ENCODE results near the gene LBHD2. TPM values are rescaled to one million over a fixed set of nuclear protein-coding genes. Genes with fewer than 3 reads are reported as not detected.

The LBHD2 gene
- total and polyA plus RNA-seq, 2 of the 8 experiments (the other 6 are each of a cell fraction or from before 2014, with no cell fraction given) = not detected

- no peaks in the 10 kb centered on the region for H3K79me2 ChIP-seq (ENCODE audit: control insufficient read depth in 1 of 2, insufficient read depth in 2 of 2, low read length in 2 of 2)
- peaks cover 0 to 20% (median 12%) of the 10 kb centered on the region in 4 experiments; a peak in 5 of 7 replicates for H3K4me1 ChIP-seq (replicated peaks in 1 of 4; ENCODE audit: control insufficient read depth in 3 of 4, insufficient read depth in 4 of 4, low read length in 3 of 4)
- no peaks in the 10 kb centered on the region for H3K79me1 ChIP-seq (ENCODE audit: low read depth, low read length)
- 88% methylated on average over 12 of the region's 13 CpGs; no CpG with 5 or more reads in 1 of the 2 experiments for WGBS, 2 experiments (ENCODE audit: extremely low coverage in 1 of 2, insufficient coverage in 1 of 2, insufficient read length in 1 of 2, insufficient replicate concordance in 2 of 2, low coverage in 1 of 2, low lambda C conversion rate in 2 of 2, missing lambda C conversion rate in 1 of 2)
- no peak overlapping the region for H3K27ac ChIP-seq (ENCODE audit: low read depth, low read length)
- no peak overlapping the region for H2AK5ac ChIP-seq (ENCODE audit: low read depth, low read length)
- peaks cover 2% of the 10 kb centered on the region; the same call in 1 of the 2 replicates for H3K23me2 ChIP-seq (ENCODE audit: low read depth, low read length)
- POLR2A ChIA-PET (ENCODE audit: partially characterized antibody) = interaction anchor here (0.9 to 4.6 kb wide), 3 partner anchors 9 to 205 kb away, joined by 5 to 26 read pairs (median 5); partner anchors contain the start of genes EIF5 and EXOC3L4
- CTCF ChIA-PET (ENCODE audit: partially characterized antibody) = interaction anchor here (0.9 to 18.4 kb wide), 7 partner anchors 14 to 170 kb away, joined by 3 to 276 read pairs (median 7); no protein-coding TSS in a partner anchor
- no peak overlapping the region for H3K23ac ChIP-seq (ENCODE audit: insufficient read length)
- H3K4me3 ChIP-seq (ENCODE audit: extremely low read depth in 1 of 4, insufficient read depth in 2 of 4, low read depth in 3 of 4, low read length in 4 of 4) = no peak overlapping the region
- no peak overlapping the region for H3K56ac ChIP-seq (replicated peaks; ENCODE audit: insufficient read length, low read depth, low read length)
- no peak overlapping the region for H2BK15ac ChIP-seq (ENCODE audit: low read length)
- DNase-seq (ENCODE audit: low read depth in 1 of 2, low spot score in 2 of 2) (no peak), FAIRE-seq (no peak)
- peaks cover 0 to 37% (median 33%) of the 10 kb centered on the region in 4 experiments; a peak in 6 of 7 replicates for H3K27me3 ChIP-seq (replicated peaks in 1 of 4; ENCODE audit: control insufficient read depth in 3 of 4, extremely low read depth in 1 of 4, insufficient read depth in 3 of 4, low read length in 3 of 4)
- no peak overlapping the region for H2AFZ ChIP-seq (ENCODE audit: low read length)
- H2BK20ac ChIP-seq (ENCODE audit: low read length) = no peak overlapping the region
- no peak overlapping the region for H3K9ac ChIP-seq (replicated peaks in 1 of 4; ENCODE audit: extremely low read depth in 1 of 4, low read depth in 3 of 4, low read length in 3 of 4)
- no peak overlapping the region for H4K8ac ChIP-seq (ENCODE audit: extremely low read depth, insufficient read depth, low read length)
- H4K20me1 ChIP-seq (replicated peaks in 1 of 2; ENCODE audit: control insufficient read depth in 1 of 2, insufficient read depth in 2 of 2, low read length in 2 of 2) = peaks cover 6 to 15% of the 10 kb centered on the region in 2 experiments
- no peak overlapping the region for H2BK12ac ChIP-seq (ENCODE audit: low read depth, low read length)
- no peak overlapping the region for H4K91ac ChIP-seq (replicated peaks; ENCODE audit: insufficient read length, low read length)
- no peak overlapping the region for H2BK5ac ChIP-seq (ENCODE audit: low read depth, low read length)
- no peak overlapping the region for H4K5ac ChIP-seq (ENCODE audit: insufficient read length, low read depth, low read length)
- H2BK120ac ChIP-seq (replicated peaks; ENCODE audit: low read depth, low read length) = no peak overlapping the region
- H3K4ac ChIP-seq (replicated peaks; ENCODE audit: insufficient read length, low read depth, low read length) = no peak overlapping the region
- no peak overlapping the region for H3K14ac ChIP-seq (ENCODE audit: insufficient read length)
- H3K4me2 ChIP-seq (ENCODE audit: insufficient read depth in 1 of 2, low read depth in 2 of 2, low read length in 2 of 2) = no peak overlapping the region
- H3K18ac ChIP-seq (ENCODE audit: extremely low read depth, low read length) = no peak overlapping the region
- H3K9me3 ChIP-seq (ENCODE audit: insufficient read depth in 2 of 2, low read depth in 1 of 2, low read length in 1 of 2) = no peaks in the 10 kb centered on the region
- peaks cover 2 to 13% (median 7%) of the 10 kb centered on the region in 4 experiments; a peak in 6 of 8 replicates for H3K36me3 ChIP-seq (ENCODE audit: control insufficient read depth in 2 of 4, insufficient read depth in 4 of 4, low read length in 3 of 4)
- TF ChIP-seq HDAC2 (IDR thresholded peaks at IDR 0.05; ENCODE audit: borderline replicate concordance in 1 of 2, low read depth in 2 of 2, low read length in 2 of 2) = no peak
- no peak for TF ChIP-seq SRF (IDR thresholded peaks at IDR 0.05; ENCODE audit: low read depth, low read length)
- TF ChIP-seq RNF2 (IDR thresholded peaks at IDR 0.05; ENCODE audit: borderline replicate concordance, low read depth, low read length, missing control alignments, poor library complexity, severe bottlenecking) = no peak
- no peak for TF ChIP-seq JUND (IDR thresholded peaks at IDR 0.05; ENCODE audit: low read length)
- no peak for TF ChIP-seq BRCA1 (IDR thresholded peaks at IDR 0.05; ENCODE audit: low read depth, low read length)
- TF ChIP-seq SAP30 (IDR thresholded peaks at IDR 0.05; ENCODE audit: insufficient read depth, insufficient replicate concordance, low read length) = no peak
- no peak for TF ChIP-seq SP1 (IDR thresholded peaks at IDR 0.05; ENCODE audit: low read depth, low read length)
- no peak for TF ChIP-seq SP2 (IDR thresholded peaks at IDR 0.05; ENCODE audit: low read length)
- TF ChIP-seq PHF8 (conservative IDR thresholded peaks at IDR 0.05; ENCODE audit: low read depth, low read length) = no peak
- no peak for TF ChIP-seq KDM1A (IDR thresholded peaks at IDR 0.05; ENCODE audit: borderline replicate concordance, low read length)
- TF ChIP-seq TAF1 (IDR thresholded peaks at IDR 0.05; ENCODE audit: low read depth, low read length) = no peak
- TF ChIP-seq RFX5 (IDR thresholded peaks at IDR 0.05; ENCODE audit: borderline replicate concordance, low read depth, low read length) = no peak
Measured at GRCh38 chr14:103128631-103129300, 44.8 kb downstream of the LBHD2 start.
